Epithelial cell of esophagus (primary cell): ENCODE data around the gene LSAMP.
A peak's percentile ranks its signal among the peaks of the same experiment; 100 is the strongest.

ENCODE experiments used
- DNase-seq: peaks from one replicate; pipeline ENCODE4 v3.0.0; 2010; ENCODE audit warnings: low read depth
- H3K4me3 ChIP-seq: 2 replicates; pipeline ENCODE4 v1.5.1; 2011; ENCODE audit warnings: mild to moderate bottlenecking, low read length, control low read depth
- CTCF ChIP-seq: IDR thresholded peaks from 2 replicates; pipeline ENCODE4 v1.5.1; 2011; ENCODE audit warnings: low read depth, mild to moderate bottlenecking, low read length, control low read depth, inconsistent platforms; ENCODE audit not compliant: insufficient read depth; ENCODE audit errors: missing control alignments

Gene LSAMP

DNA sequence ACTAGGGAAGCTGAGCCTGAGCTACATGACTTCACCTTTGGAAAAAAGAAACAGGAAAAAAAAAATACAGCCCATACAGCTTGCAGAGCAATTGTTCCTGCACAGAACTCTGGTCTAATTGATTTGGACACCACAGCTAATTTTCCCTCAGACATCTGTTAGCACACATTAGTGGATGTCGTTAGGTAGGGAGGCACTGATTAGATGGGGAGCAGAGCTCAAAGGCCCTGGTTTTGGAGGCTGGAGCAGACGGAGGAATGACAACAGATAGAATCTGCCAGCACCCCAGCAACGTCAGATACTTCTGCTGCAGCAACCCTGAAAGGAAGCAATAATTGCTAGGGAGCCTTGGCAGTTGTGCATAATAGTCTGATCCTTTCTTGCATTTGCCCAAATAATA lies 398.9 kb downstream of the LSAMP start:
- no peak overlapping the region for H3K4me3 ChIP-seq
- no peak for TF ChIP-seq CTCF
- DNase-seq, result no peak

GRCh38 chr3:116045314-116045713 lies 400.0 kb downstream of the LSAMP start:
- no peak for DNase-seq
- no peak for TF ChIP-seq CTCF
- H3K4me3 ChIP-seq, result no peak overlapping the region

GRCh38 chr3:116040152-116040551 lies 405.1 kb downstream of the LSAMP start:
- no peak for TF ChIP-seq CTCF
- no peak for DNase-seq
- no peak overlapping the region for H3K4me3 ChIP-seq

DNA sequence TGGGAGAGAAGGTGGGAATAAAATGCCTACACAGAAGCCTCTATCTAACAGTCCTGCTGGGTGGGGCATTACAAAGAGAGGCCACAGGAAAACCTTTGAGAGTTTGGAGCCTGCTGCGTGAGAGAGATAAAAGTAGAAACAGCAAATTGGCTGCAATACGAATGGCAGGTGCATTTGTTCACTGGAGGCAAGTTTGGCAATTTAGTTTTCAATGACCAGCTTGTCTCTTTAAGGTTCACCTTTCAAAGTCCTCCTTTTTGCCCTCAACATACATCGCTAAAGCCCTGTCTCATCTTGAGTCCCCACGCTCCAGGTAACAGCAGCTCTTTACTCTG lies 405.7 kb downstream of the LSAMP start:
- DNase-seq, result no peak
- H3K4me3 ChIP-seq, result no peak overlapping the region
- no peak for TF ChIP-seq CTCF

DNA sequence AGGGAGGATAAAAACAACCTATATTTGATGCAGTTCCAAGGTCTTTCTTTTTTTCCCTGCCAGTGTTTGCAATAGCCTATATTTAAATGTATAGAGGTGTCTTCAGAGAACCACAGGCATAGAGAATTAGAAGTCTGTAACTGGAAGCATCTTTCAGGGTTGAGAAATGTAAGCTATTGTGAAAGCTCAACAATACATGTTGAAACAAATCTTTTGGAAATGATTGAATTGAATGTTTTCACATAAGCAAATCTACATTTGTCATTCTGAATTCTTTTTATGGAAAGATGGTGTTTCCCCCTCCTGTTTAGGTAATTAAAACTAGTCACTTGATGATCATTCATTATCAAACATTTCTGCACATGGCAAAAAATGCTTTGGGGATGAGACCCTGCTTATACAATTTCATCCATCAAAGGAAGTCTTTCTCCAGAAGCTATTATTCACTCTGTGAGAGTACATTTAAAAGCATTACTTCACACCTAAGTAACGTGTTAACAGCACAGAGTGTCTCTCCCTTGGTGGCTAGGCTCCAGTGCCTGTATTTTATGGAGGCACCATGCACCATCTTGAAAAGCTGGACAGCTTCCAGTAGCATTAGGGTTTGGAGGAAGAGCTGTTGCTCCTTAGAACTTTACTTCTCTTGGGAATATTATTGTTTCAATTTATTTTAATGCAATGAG lies 406.2 kb downstream of the LSAMP start:
- DNase-seq, result peak; percentile 81
- no peak for TF ChIP-seq CTCF
- no peak overlapping the region for H3K4me3 ChIP-seq

- no peak overlapping the region for H3K4me3 ChIP-seq
- peak; percentile 48 for DNase-seq
- no peak for TF ChIP-seq CTCF
Measured at GRCh38 chr3:116037954-116038911, 407.1 kb downstream of the LSAMP start.
